Measurements from ENCODE around the gene SLC43A3. TPM values are rescaled to one million over a fixed set of nuclear protein-coding genes. Genes with fewer than 3 reads are reported as not detected.
A peak's percentile ranks its signal among the peaks of the same experiment; 100 is the strongest.

The SLC43A3 gene
- total and polyA plus RNA-seq, 9 donors = 19.9 to 43.5 (median 28.4) TPM

DNA sequence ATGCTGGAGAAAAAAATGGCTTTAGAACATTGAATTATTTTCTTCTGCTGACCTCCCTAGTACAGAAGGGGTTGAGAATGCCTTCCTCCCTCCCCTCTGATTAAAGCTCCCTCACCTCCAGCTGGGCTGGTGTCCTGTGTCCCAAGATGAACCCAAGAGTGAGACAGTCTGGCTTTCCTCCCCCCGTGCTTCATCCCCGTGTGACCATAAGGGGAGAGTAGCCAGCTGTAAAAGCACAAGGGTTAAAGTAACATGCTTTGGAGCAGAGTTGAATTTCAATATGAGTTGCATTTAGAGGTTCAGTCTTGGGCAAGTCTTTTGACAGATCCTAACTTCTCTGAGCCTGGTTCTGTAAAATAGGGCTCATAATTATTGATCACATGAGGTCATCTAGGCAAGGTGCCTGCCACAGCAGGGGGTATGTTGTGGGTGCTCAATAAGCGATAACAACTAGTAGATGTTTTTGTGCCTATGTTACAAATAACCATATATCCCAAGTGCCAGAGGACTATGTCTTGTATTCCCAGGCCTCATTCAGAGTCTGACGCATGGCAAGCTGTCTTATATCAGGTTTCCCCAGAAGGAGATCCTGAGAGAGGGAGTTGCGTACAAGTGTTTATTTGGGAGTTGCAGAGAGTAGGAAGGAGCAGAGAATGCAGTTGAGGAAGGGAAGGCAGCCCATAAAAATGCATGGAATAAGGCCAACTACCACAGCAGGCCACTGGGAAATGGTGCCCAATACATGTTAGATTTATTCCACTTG is 40.6 kb downstream of the SLC43A3 start:
- H3K27me3 ChIP-seq (ENCODE audit: control insufficient read depth, insufficient read depth, low read length) = peaks cover 4% of the 10 kb centered on the region
- no peak overlapping the region for H3K4me3 ChIP-seq (ENCODE audit: low read length)
- H3K36me3 ChIP-seq (ENCODE audit: control insufficient read depth, insufficient read depth, low read length) = no peaks in the 10 kb centered on the region
- DNase-seq = no peak
- no peaks in the 10 kb centered on the region for H3K9me3 ChIP-seq (replicated peaks; ENCODE audit: control insufficient read depth, low read depth, low read length)
- no peak overlapping the region for H3K27ac ChIP-seq (ENCODE audit: low read length)
- 80% methylated on average over 1 of the region's 5 CpGs for WGBS (ENCODE audit: insufficient coverage)
- peaks cover 5% of the 10 kb centered on the region for H3K4me1 ChIP-seq (ENCODE audit: control insufficient read depth, insufficient read depth, low read length)

DNA sequence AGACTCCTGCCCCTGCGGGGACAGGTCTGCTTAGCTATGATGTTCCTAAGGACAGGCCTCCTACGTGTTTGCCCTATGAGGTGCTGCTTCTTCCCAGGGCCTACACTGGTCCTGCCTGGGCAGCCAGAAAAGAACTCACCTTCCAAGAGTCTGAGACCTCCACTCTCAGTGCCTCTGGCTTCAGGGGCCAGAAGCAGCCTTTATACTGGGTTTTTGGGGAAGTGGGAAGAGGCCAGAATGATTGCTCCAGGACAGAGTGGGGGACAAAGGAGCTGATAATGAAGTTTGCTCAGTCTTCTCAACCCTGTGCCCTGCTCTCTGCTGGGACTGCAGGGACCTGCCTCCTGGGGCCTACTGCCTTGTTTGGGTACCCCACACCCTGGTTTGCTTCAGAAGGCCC is 45.9 kb downstream of the SLC43A3 start, which contains the start of gene PRG3:
Gene PRG3, minus strand, starts transcription at position 176 of the 400 bp plus-strand sequence. CDS start 442 bp downstream, outside the sequence.
- Histone ChIP-seq H3K36me3 (ENCODE audit: control insufficient read depth, insufficient read depth, low read length) (no peaks in the 10 kb centered on the region), H3K4me3 (ENCODE audit: low read length) (no peak within 1 kb of the TSS), H3K4me1 (ENCODE audit: control insufficient read depth, insufficient read depth, low read length) (no peaks in the 10 kb centered on the region), H3K9me3 (replicated peaks; ENCODE audit: control insufficient read depth, low read depth, low read length) (no peaks in the 10 kb centered on the region), H3K27ac (ENCODE audit: low read length) (no peak within 1 kb of the TSS), H3K27me3 (ENCODE audit: control insufficient read depth, insufficient read depth, low read length) (peaks cover 4% of the 10 kb centered on the region)
- 74% methylated on average over 2 of the region's 2 CpGs for WGBS (ENCODE audit: insufficient coverage)
- no peak for DNase-seq

DNA sequence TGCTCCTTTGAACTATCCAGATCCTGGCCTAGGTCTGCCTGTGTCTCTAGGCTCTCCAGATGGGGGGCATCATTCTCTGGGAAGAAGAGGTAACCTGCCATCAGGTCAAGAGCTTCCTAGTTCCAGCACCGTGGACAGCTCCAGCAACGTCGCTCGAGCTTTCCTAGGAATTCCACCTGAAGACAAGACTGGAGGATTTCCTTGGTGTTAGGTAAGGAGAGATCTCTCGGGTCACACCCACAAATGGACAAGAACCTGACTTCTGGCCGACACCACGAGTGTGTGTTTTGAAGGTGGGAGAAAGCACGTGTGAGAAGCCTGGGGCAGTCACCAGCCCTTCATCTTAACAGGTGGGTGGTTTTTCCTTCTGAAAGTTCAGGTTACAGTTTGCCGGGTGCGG is 47.2 kb downstream of the SLC43A3 start:
- H3K4me1 ChIP-seq (ENCODE audit: control insufficient read depth, insufficient read depth, low read length) = no peaks in the 10 kb centered on the region
- H3K36me3 ChIP-seq (ENCODE audit: control insufficient read depth, insufficient read depth, low read length) = no peaks in the 10 kb centered on the region
- DNase-seq = no peak
- peaks cover 4% of the 10 kb centered on the region for H3K27me3 ChIP-seq (ENCODE audit: control insufficient read depth, insufficient read depth, low read length)
- H3K4me3 ChIP-seq (ENCODE audit: low read length) = no peak overlapping the region
- H3K9me3 ChIP-seq (replicated peaks; ENCODE audit: control insufficient read depth, low read depth, low read length) = no peaks in the 10 kb centered on the region
- WGBS (ENCODE audit: insufficient coverage) = 0% methylated on average over 1 of the region's 10 CpGs
- no peak overlapping the region for H3K27ac ChIP-seq (ENCODE audit: low read length)

DNA sequence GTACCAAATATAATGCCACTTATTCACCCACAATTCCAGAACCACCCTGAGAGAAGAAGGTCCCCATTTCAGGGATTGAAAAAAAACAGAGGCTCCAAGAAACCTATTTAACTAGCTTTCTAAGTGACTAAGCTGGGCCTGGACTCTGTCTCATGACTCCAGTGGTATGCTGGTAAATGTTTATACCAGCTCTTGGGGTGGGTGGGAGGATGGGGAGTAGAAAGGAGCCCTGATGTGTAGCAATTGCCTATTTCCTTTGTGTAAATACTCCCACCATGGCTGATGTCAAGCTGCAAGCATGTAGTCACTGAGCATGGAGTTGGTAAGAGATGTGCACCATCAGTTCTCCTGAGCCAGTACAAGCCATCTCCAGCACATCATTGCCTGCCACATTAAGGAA is 48.7 kb downstream of the SLC43A3 start:
- Histone ChIP-seq H3K4me1 (ENCODE audit: control insufficient read depth, insufficient read depth, low read length) (no peaks in the 10 kb centered on the region), H3K27ac (ENCODE audit: low read length) (no peak overlapping the region), H3K4me3 (ENCODE audit: low read length) (no peak overlapping the region), H3K9me3 (replicated peaks; ENCODE audit: control insufficient read depth, low read depth, low read length) (no peaks in the 10 kb centered on the region), H3K36me3 (ENCODE audit: control insufficient read depth, insufficient read depth, low read length) (no peaks in the 10 kb centered on the region), H3K27me3 (ENCODE audit: control insufficient read depth, insufficient read depth, low read length) (peaks cover 4% of the 10 kb centered on the region)
- DNase-seq = no peak

DNA sequence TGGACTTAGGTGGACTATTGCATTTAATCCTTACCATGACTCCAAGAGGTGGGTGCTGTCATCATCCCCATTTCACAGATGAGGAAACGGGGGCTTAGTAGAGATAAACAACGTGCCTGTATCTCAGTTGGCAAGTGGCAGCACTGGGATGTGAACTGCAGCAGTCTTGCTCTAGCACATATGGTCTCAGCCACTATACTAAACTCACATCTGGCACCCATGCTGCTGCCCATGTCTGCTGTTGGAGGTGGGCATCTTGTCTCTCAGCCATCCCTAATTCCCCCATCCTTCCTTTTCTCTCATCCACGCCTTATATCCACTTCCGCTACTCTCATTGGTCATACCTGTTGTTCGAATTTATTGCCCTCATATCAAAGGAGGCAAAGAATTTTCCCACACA is 49.8 kb downstream of the SLC43A3 start:
- Histone ChIP-seq H3K36me3 (ENCODE audit: control insufficient read depth, insufficient read depth, low read length) (no peaks in the 10 kb centered on the region), H3K27me3 (ENCODE audit: control insufficient read depth, insufficient read depth, low read length) (peaks cover 4% of the 10 kb centered on the region), H3K4me3 (ENCODE audit: low read length) (no peak overlapping the region), H3K4me1 (ENCODE audit: control insufficient read depth, insufficient read depth, low read length) (no peaks in the 10 kb centered on the region), H3K9me3 (replicated peaks; ENCODE audit: control insufficient read depth, low read depth, low read length) (no peaks in the 10 kb centered on the region), H3K27ac (ENCODE audit: low read length) (no peak overlapping the region)
- DNase-seq = no peak
- WGBS (ENCODE audit: insufficient coverage) = 54% methylated on average over 5 of the region's 5 CpGs

DNA sequence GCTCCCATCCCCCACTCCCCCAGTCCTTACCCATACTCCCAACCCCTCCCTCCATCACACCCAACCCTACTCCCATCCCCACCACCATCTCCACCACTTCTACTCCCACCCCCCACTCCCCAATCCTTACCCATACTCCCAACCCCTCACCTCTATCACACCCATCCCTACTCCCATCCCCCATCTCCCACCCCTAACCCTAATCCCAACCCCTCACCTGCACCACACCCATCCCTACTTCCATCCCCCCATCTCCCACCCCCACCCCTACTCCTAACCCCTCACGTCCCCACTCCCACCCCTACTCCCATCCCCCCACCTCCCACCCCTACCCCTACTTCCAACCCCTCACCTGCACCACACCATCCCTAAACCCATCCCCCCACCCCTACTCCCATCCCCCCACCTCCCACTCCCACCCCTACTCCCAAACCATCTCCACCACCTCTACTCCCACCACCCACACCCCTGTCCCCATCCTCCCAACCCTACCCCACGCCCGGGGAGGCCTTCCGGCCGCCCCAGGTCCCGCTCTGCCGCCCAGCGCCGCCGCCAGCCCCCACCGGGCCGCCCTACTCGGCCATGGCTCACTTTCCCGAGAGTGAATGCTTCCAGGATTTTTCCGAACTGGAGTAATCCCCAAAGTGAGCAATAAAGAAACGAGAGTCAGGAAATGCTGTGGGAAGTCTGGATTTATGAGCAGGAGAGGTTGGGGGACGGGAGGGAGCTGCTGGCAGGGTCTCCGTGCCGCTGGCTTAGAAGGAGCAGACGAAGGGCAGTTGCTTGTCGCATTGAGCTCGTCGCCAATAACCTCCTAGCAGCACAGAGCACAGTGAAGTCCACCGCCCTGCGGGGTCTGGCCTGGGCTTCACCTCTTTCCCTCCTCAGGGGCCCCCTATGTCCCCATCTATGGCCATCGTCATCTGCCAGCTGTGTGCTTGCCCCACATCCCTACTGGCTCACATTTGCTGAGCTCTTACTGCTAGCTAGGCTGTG is 50.5 kb downstream of the SLC43A3 start:
- Histone ChIP-seq H3K4me1 (ENCODE audit: control insufficient read depth, insufficient read depth, low read length) (no peaks in the 10 kb centered on the region), H3K27me3 (ENCODE audit: control insufficient read depth, insufficient read depth, low read length) (peaks cover 7% of the 10 kb centered on the region), H3K27ac (ENCODE audit: low read length) (no peak overlapping the region), H3K36me3 (ENCODE audit: control insufficient read depth, insufficient read depth, low read length) (no peaks in the 10 kb centered on the region), H3K4me3 (ENCODE audit: low read length) (no peak overlapping the region), H3K9me3 (replicated peaks; ENCODE audit: control insufficient read depth, low read depth, low read length) (no peaks in the 10 kb centered on the region)
- WGBS (ENCODE audit: insufficient coverage) = 33% methylated on average over 23 of the region's 26 CpGs
- DNase-seq = peak; percentile 25

DNA sequence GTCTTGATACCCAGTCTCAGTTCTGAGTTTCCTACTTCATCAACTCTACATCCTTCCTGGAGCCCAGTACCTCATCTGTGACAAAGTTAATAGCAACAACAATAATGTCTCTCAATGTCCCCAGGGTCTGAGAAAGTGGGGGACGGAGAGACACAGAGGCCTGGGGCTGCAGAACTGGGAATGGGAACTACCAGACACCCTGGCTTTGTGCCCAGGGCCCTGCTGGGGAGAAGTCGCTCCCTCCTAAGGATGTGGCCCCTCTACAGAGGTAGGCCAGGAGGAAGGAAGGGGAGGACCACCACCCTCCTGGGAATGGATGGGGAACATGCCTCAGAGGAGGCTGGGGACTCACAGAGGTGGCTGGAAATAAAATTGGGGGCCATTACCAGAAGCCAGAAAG is 51.4 kb downstream of the SLC43A3 start:
- H3K27ac ChIP-seq (ENCODE audit: low read length) = no peak overlapping the region
- no peaks in the 10 kb centered on the region for H3K36me3 ChIP-seq (ENCODE audit: control insufficient read depth, insufficient read depth, low read length)
- DNase-seq = no peak
- no peaks in the 10 kb centered on the region for H3K4me1 ChIP-seq (ENCODE audit: control insufficient read depth, insufficient read depth, low read length)
- 60% methylated on average over 1 of the region's 2 CpGs for WGBS (ENCODE audit: insufficient coverage)
- H3K4me3 ChIP-seq (ENCODE audit: low read length) = no peak overlapping the region
- peaks cover 7% of the 10 kb centered on the region for H3K27me3 ChIP-seq (ENCODE audit: control insufficient read depth, insufficient read depth, low read length)
- H3K9me3 ChIP-seq (replicated peaks; ENCODE audit: control insufficient read depth, low read depth, low read length) = no peaks in the 10 kb centered on the region

DNA sequence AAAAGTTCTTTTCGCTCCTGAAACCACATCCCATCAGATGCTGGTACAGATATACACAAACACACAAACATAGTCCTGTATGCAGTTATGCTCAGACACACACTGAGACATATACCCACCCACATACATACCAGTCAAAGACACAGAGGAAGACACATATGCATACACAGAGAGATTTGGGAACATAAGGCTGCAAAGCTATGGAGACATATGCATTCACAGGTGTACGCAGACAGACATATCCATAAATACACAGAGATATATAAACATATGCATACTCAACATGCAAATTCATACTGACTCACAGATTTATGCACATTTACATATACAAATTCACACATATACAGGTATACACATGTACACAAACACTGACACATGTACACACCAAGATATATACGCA is 52.0 kb downstream of the SLC43A3 start:
- 87% methylated on average over 3 of the region's 3 CpGs for WGBS (ENCODE audit: insufficient coverage)

DNA sequence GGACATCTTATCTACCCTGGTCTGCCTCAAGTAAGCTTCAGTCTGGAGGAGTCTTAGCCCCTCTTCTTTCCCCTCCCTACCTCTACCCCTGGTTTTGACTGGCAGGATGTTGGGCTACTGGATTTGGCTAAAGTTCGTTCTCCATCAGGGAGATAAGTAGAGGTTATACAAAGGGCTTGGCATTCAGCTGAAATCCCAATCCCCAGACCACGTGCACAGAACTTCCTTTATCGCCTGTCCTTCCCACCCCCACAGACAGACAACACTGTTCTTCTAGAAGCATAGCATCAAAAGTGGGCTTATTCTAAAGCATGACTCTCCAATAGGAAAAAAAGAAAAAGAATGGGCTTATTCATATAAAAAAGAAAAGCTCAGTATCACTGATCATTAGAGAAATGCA is 53.8 kb downstream of the SLC43A3 start:
- H3K36me3 ChIP-seq (ENCODE audit: control insufficient read depth, insufficient read depth, low read length) = no peaks in the 10 kb centered on the region
- H3K27ac ChIP-seq (ENCODE audit: low read length) = no peak overlapping the region
- DNase-seq = no peak
- H3K4me1 ChIP-seq (ENCODE audit: control insufficient read depth, insufficient read depth, low read length) = no peaks in the 10 kb centered on the region
- H3K27me3 ChIP-seq (ENCODE audit: control insufficient read depth, insufficient read depth, low read length) = peaks cover 7% of the 10 kb centered on the region
- WGBS (ENCODE audit: insufficient coverage) = no CpG with 5 or more reads among the region's 3 CpGs
- H3K4me3 ChIP-seq (ENCODE audit: low read length) = no peak overlapping the region
- H3K9me3 ChIP-seq (replicated peaks; ENCODE audit: control insufficient read depth, low read depth, low read length) = no peaks in the 10 kb centered on the region

More for the DNA sequence above, 52.0 kb downstream of the SLC43A3 start:
- H3K4me1 ChIP-seq (ENCODE audit: control insufficient read depth, insufficient read depth, low read length) = no peaks in the 10 kb centered on the region
- H3K27me3 ChIP-seq (ENCODE audit: control insufficient read depth, insufficient read depth, low read length) = peaks cover 7% of the 10 kb centered on the region
- DNase-seq = no peak
- no peaks in the 10 kb centered on the region for H3K36me3 ChIP-seq (ENCODE audit: control insufficient read depth, insufficient read depth, low read length)
- H3K4me3 ChIP-seq (ENCODE audit: low read length) = no peak overlapping the region
- H3K9me3 ChIP-seq (replicated peaks; ENCODE audit: control insufficient read depth, low read depth, low read length) = no peaks in the 10 kb centered on the region
- H3K27ac ChIP-seq (ENCODE audit: low read length) = no peak overlapping the region

DNA sequence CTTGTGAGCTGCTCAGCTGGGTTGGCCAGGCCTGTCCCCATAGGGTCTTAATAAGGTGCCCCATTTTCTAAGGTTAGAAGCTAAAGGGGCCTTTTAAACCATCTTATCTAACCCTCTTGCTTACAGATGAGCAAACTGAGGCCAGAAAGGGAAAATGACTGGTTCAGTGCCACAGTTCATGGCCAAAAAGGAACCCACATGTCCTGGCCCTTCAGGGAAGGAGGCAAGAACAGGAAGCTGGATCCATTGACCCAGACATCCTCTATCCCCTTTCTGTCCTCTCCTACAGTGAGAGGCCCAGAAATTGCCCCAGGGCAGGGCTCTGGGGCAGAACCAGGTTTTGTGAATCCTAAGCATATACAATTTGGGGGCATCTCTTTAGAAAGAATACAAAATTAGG is 56.0 kb downstream of the SLC43A3 start:
- H3K27ac ChIP-seq (ENCODE audit: low read length) = no peak overlapping the region
- H3K4me1 ChIP-seq (ENCODE audit: control insufficient read depth, insufficient read depth, low read length) = no peaks in the 10 kb centered on the region
- no peak overlapping the region for H3K4me3 ChIP-seq (ENCODE audit: low read length)
- peaks cover 3% of the 10 kb centered on the region for H3K27me3 ChIP-seq (ENCODE audit: control insufficient read depth, insufficient read depth, low read length)
- H3K9me3 ChIP-seq (replicated peaks; ENCODE audit: control insufficient read depth, low read depth, low read length) = no peaks in the 10 kb centered on the region
- H3K36me3 ChIP-seq (ENCODE audit: control insufficient read depth, insufficient read depth, low read length) = no peaks in the 10 kb centered on the region
- no peak for DNase-seq

Measured in muscle of leg (tissue), 11 donors.